ENCODE data around the gene PRKAG2.
"Not testable (repeated sequence)": the region's sequence is repeated elsewhere in the genome, so short reads cannot be mapped to it uniquely, and the experiment has no call there.

The PRKAG2 gene

GRCh38 chr7:151782256-151782597 lies 94.7 kb downstream of the PRKAG2 start:
- not testable (repeated sequence) for DNase-seq

DNA sequence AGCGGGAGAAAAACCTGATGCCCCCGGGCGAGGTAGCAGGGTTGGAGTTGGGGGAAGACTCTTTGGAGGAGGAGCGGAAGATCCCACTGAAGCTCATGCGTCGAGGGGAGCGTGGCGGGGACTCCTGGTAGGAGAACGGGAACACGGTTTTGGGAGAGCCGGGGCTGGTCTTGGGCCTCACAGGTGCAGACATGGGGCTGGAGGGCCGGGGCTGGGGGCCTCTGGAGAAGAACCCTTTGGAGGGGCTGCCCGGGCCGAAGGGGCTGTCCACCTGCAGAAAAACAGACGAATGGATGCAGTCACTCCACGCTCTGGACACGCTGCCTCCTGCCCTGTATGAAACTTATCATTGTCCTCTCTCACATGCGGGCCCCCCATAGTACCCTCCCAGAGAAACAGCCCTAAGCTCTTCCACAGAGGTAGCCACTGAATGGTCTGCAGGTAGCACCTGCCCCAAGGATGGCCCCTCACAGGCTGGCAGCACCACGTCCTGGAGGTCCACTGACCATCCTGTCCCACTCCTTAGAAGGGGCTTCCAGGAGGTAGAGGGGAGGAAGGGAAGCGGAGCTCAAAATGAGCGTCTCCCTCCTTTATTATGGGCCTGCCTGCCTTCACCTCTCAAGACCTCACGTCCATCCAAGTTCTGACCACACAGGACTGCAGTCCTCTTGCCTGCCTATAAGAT lies 95.6 kb downstream of the PRKAG2 start:
- DNase-seq = no peak

DNA sequence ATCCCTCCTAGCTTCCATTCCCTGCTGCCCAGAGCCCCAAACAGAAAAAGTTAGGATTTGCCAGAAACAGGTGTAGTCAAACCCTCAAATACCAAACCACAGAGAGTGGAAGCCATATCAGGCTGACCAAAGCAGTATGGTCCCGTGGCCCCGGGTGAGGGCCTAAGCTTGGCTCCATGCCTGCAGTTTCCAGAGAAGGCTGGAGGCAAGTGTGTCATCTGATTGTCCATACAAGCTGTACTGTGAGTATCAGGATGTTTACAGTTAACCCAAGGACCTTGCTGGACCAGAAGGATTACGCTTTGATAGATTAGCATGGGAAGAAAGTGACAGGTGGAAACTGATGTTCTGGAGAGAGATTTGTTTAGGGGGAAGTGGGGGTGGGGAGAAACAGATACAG lies 96.3 kb downstream of the PRKAG2 start:
- no peak for DNase-seq

DNA sequence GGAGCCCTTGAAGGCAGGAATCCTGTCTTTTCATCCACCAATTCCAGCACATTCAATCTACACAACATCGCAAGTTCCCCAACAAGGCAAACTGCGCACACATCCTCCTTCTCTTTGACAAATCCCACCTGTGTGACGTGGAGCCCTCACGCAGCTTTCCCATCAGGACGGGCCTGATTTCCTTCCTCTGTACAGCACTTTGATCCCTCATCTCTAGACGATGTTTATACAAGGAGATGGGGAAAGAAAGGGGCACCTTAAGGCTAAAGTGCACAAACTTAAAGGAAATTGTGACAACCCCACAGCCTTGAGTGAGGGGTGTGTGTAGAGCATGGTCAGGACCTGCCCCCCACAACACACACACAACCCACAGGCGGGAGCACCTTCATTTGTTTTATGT lies 97.2 kb downstream of the PRKAG2 start:
- no peak for DNase-seq

DNA sequence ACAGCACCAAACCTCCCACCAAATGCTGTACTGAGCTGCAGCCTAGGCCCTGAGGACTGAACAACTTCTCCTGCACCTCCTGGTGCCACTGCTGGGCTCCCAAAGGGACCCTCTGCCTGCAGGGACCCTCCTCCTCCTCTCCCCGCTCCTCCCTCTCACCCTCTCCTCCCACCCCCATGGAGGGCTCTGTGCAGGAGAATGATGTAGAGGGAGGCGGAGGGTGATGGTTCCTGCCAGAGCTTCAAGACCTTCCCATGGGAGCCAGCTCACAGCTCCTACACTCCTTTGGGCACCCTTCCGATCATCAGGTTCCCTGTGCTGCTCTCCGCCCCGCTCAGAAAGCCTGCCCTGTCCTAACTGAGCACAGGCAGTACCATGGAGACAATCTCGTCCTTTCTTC lies 97.7 kb downstream of the PRKAG2 start:
- DNase-seq = no peak

DNA sequence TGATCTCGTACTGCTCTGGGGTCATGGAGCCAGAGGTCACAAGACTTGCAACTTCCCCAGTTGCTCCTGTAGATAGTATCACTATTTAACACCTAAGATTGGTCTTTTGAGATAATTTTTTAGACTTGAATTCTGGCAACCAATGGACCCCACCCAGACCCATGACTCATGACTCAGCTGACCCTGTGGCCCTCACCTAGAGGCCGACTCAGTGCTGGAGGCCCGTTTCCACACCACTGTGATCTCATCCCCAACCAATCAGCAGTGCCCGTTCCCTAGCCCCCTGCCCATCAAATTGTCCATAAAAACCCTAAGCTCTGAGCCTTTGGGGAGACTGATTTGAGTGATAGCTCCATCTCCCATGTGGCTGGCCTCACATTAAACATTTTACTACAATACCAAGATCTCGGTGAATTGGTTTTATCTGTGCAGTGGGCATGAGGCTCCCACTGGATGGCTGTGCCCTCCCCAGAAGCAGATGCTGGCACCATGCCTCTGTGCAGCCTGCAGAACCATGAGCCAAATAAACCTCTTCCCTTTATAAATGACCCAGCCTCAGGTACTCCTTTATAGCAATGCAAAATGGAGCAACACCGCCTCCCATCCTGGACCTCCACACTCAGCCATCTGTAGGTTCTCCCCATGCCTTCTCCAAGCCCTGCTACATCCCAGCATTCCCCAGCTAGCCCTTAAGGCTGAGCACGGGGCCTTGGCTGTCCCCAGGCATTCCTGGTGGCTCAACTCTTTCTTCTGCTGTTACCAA lies 98.8 kb downstream of the PRKAG2 start:
- DNase-seq = no peak

GRCh38 chr7:151777495-151777880 lies 99.4 kb downstream of the PRKAG2 start:
- no peak for DNase-seq

GRCh38 chr7:151776876-151777494 lies 99.9 kb downstream of the PRKAG2 start:
- no peak for DNase-seq

DNA sequence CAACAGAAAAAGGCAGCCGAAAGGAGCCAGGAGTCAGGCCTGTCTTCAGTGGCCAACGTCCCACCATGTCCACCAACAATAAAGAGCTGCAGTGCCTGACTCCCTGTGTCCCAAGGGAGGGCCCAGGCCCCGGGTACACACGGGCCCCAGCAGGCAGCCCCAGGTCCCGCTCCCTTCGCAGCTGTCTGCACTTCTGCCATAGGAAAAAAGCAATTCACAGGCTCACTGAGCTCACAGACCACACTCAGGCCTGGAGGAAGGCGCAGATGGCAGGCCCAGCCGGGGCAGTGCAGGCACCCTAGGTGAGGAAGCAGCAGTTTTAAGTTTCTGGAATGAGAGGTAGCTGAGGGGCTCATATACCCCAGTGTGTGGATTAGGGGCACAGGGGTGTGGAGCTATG lies 100.5 kb downstream of the PRKAG2 start:
- no peak for DNase-seq

DNA sequence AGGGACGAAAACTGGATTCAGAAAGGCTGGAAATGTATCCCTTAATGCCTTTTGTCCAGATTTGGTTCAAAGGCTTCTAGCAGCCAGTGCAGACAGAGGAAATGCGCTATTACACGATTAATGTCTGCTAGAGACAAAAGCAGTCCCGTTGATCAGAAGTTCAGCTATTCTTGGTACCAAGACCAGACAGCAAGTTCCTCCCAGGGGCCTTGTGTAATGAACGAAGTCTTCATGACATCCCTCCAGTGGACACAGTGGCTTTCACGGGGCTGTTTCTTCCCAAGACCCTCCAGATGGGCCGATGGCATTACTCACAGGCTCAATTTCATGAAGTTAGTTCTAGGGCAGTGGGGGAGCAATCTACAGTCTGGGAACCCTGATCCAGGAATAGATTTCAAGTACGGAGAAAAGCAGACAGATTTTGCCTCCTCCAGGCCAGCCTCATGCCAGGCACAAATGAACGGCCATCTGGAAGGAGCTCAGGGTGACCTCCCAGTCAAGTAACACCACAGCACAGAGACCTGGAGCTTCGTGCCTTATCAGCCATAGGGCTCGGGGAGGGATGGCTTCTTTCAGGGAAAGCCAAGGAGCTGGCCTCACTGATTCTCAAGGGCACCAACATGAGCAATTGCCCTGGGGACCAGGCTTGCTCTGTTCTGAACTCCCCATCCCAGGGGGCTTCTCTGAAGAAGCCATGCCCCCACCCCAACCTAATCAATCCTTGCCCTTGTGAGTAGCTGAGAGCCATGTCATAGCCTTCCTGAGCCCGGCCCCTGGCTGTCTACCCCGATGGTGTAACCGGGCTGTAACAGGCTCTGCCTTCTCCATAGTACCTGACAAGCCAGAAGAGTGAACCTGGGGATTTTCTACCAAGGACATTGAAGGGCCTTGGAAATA lies 101.1 kb downstream of the PRKAG2 start:
- no peak for DNase-seq

DNA sequence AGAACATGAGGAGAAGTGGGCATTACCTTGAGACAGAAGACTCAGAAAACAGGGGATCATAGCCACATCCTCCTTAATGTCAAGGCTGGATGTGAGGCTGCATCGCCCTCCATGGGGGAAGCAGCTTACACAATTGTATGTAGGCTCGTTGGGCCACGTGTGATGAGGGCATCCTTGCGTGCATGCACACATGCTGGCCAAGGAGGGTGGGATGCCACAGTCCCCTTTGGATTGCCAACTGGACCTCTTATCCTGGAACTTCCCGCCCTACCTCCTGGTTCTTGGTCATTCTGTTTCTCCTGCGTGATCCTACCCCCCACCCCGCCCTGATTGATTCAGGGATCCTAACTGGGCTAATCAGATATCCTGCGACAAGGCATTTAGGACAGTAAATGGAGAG lies 102.0 kb downstream of the PRKAG2 start:
- DNase-seq = no peak

DNA sequence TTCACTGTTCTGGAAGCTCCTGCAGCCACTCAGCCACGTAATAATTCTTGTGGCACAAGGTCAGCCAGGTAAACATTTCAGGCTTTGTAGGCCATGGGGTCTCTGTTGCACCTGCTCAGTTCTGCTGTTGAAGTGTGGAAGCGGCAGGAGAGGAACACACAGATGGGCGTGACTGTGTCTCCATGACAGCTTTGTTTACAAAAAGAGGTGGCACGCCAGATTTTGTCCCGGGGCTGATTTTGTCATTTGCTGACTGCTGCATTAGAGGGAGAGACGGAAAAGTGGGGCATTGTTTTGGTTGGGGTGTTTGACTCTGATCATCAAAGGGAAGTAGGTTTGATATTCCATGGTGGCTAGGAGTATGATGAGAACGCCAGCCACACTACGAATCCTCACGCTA lies 103.1 kb downstream of the PRKAG2 start:
- peak; percentile 39 for DNase-seq

- DNase-seq = no peak
Observed at GRCh38 chr7:151770232-151770631, 106.7 kb downstream of the PRKAG2 start.

DNA sequence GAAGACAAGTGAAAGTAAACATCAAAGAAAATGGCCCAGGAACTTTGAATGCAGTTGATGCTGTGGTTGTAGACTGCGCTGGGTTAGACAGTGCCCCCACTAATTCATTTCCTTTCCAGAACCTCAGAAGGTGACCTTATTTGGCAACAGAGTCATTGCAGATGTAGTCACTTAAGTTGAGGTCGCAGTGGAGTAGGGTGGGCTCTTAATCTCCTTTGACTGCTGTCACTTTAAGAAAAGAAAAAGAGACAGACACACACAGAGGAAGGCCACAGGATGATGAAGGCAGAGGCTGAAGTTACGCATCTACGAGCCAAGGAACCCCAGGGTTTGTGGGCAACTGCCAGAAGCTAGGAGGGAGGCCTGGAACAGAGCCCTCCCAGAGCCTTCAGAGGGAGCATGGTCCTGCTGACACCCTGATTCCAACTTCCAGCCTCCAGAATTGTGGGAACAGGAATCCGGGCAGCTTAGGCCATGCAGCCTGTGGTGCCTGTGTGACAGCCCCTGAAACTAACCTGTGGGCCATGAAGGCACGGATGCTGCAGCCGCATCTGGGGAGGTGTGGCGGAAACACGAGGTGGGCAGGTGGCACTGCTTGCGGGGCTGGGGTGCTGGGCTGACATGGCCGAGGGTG lies 107.6 kb downstream of the PRKAG2 start:
- DNase-seq = no peak

GRCh38 chr7:151768805-151769187 lies 108.1 kb downstream of the PRKAG2 start:
- no peak for DNase-seq

DNA sequence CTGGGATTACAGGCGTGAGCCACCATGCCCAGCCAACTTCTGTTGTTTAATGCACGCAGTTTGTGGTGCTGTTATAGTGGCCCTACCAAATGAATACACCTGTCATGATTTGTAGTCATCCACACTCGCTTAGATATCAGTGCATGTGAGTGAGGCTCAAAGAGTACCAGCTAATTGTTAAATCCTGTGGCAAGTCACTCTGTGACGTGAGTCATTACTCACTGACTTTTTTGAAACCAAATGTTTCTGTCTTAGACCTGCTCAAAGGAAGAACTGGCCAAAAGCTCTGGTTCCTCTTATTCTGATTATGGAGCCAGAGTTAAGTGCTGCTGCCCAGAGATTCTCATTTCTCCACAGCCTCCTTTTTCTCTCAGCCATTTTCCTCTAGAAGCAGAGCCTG lies 109.4 kb downstream of the PRKAG2 start:
- DNase-seq = no peak

GRCh38 chr7:151764056-151764920 lies 112.6 kb downstream of the PRKAG2 start:
- no peak for DNase-seq

- no peak for DNase-seq
Observed at GRCh38 chr7:151763420-151763984, 113.4 kb downstream of the PRKAG2 start.

- no peak for DNase-seq
Observed at GRCh38 chr7:151762583-151763245, 114.2 kb downstream of the PRKAG2 start.

GRCh38 chr7:151761957-151762356 lies 115.0 kb downstream of the PRKAG2 start:
- no peak for DNase-seq

DNA sequence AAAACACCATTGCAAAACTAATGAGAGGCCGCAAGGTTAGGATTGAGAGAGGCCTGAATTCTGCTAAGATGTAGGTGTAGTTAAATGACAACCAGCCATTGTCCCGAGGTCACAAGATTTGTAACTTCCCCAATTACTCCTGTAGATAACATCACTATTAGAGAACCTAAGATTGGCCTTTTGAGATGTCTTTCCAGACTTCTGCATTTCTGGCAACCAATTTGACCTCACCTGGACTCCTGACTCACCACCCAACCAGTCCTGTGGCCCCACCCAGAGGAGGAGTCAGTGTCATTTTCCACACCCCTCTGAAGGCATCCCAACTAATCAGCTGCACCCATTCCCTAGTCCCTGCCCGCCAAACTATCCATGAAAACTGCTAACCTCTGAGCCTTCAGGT lies 115.7 kb downstream of the PRKAG2 start:
- DNase-seq = no peak
